HG03442 (cell line): ENCODE data around the gene SLC23A1.
A peak's percentile ranks its signal among the peaks of the same experiment; 100 is the strongest.
"Not testable (repeated sequence)": the region's sequence is repeated elsewhere in the genome, so short reads cannot be mapped to it uniquely, and the experiment has no call there.

Experiments used
- ATAC-seq: cut with Tn5 transposase; IDR thresholded peaks from one replicate; pipeline ENCODE4 v1.9.1; 2021; ENCODE audit warnings: mild to moderate bottlenecking, moderate library complexity; ENCODE audit not compliant: unreplicated experiment

SLC23A1 gene

GRCh38 chr5:139374909-139375308 lies 8.2 kb downstream of the SLC23A1 start:
- no peak for ATAC-seq

DNA sequence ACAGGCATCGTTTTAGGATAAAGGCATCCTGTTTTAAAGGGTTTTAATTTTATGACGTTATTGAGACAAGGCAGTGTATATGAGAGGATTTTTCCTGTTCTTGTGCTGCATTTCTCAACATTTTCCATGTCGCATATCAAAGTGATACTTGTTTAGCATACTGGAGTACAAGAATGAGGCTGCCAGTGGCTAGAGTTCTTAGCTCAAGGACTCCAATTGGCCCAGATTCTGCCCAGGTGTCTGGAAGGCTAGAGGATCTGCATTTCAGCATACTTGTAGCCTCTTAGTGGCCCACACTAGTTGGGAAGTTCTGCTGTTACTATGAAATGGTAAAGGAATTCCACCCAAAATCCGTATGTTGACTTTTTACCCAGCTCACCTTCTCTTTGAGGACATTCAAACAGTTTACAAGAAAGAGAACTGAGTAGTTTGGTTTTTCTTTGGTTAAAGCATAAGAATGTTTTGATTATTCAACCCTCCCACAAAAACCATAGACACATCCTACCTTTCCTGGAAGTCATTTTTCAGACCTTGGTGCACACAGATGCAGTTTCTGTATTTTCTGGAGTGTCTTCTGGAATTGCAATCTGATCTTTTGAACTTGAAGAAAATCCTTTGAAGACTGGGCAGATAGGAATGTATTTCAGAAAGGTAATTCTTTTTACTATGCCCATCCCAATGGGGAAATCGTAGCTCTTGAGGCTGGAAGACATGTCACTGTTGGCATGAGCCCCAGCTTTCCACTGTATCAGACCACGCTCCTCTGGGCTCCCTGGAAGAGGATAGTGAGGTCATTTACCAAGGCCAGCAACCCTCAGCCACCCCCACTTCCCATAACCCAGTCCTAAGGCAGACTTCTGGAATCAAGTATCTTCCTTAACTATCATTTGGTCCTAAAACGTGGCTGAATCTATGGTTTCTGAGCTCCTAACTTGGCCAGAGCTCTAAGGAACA lies 11.3 kb downstream of the SLC23A1 start:
- no peak for ATAC-seq

DNA sequence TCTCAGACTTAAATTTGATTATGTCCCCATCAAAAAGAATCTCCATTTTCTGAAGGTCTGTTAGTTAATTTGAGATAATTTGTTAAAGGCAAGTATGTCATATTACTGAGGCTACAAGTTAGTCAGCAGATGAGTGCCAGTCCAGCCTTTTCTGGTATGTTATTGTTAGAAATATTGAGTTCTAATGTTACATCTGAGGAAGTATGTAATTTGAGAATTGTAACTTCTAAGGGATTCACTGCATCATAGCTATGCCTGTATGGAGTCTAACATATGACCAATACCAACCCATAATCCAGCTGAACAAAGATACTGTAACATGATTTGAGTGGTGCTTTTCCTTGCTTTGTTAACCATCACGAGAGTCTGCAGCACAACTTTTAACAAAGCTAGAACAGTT lies 13.9 kb downstream of the SLC23A1 start:
- ATAC-seq, result no peak

DNA sequence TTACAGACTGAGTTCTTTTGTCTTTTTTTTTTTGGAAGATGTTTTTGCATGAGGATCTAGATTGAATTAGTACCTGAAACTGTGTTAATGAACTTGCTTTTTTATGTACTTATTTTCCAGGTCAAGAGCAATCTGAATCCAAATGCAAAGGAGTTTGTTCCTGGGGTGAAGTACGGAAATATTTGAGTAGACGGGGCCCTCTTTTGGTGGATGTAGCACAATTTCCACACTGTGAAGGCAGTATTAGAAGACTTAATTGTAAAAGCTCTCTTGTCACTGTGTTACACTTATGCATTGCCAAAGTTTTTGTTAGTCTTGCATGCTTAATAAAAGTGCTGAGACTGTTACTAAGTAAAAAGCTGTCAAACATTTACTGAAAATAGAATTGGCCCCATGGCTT lies 14.5 kb downstream of the SLC23A1 start:
- ATAC-seq, result no peak

DNA sequence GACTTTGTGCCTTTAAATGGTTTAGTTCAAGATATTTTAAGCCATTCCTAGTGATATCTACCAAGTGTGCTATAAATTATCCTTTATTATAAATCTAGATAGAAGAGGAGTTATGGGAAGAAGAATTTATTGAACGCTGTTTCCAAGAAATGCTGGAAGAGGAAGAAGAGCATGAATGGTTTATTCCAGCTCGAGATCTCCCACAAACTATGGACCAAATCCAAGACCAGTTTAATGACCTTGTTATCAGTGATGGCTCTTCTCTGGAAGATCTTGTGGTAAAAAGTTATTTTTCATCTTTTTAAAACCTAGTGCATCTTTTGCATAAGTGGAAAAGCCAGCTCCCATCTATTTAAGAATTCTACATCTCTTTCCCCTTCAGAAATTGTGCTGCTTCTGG lies 18.6 kb downstream of the SLC23A1 start:
- no peak for ATAC-seq

- ATAC-seq, result no peak
Measured at GRCh38 chr5:139363937-139364336, 19.2 kb downstream of the SLC23A1 start.

GRCh38 chr5:139361835-139362429 lies 21.2 kb downstream of the SLC23A1 start:
- ATAC-seq, result no peak

GRCh38 chr5:139360384-139360783 lies 22.7 kb downstream of the SLC23A1 start:
- no peak for ATAC-seq

DNA sequence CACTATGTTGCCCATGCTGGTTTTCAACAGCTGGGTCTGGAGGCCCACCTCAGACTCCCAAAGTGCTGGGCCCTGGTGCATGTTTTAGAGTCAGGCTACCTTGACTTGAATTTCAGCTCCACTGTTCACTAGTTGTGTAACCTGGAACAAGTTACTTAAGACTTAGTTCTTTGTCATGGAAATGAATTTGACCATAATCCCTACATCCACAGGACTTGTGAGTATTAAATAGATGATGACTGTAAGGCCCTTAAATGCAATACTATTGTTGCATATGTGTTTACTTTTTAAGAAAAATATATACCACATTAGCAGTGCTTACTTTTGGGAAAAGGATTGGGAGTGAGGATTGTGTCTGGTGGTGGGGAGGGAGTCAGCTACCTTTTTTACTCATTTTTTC lies 25.0 kb downstream of the SLC23A1 start:
- no peak for ATAC-seq

- ATAC-seq, result not testable (repeated sequence)
Measured at GRCh38 chr5:139355900-139356299, 27.2 kb downstream of the SLC23A1 start.

GRCh38 chr5:139354186-139354585 lies 28.9 kb downstream of the SLC23A1 start:
- no peak for ATAC-seq

- not testable (repeated sequence) for ATAC-seq
Measured at GRCh38 chr5:139347863-139348262, 35.2 kb downstream of the SLC23A1 start.

DNA sequence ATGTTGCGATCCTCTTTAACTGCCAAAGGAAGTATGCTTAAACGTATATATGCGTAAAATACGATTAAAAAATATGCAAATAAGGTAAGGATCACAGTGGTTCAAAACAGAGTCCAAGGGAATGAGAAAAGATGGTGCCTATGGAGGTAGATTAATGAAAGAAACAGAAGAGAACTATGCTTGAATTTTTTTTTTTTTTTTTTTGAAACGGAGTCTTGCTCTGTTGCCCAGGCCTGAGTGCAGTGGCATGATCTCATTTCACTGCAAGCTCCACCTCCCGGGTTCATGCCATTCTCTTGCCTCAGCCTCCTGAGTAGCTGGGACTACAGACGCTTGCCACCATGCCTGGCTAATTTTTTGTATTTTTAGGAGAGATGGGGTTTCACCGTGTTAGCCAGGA lies 37.7 kb downstream of the SLC23A1 start:
- not testable (repeated sequence) for ATAC-seq

- no peak for ATAC-seq
Measured at GRCh38 chr5:139344177-139344576, 38.9 kb downstream of the SLC23A1 start.

- no peak for ATAC-seq
Measured at GRCh38 chr5:139343476-139343875, 39.6 kb downstream of the SLC23A1 start.

GRCh38 chr5:139342423-139342723 lies 40.7 kb downstream of the SLC23A1 start:
- peak; percentile 30 for ATAC-seq

DNA sequence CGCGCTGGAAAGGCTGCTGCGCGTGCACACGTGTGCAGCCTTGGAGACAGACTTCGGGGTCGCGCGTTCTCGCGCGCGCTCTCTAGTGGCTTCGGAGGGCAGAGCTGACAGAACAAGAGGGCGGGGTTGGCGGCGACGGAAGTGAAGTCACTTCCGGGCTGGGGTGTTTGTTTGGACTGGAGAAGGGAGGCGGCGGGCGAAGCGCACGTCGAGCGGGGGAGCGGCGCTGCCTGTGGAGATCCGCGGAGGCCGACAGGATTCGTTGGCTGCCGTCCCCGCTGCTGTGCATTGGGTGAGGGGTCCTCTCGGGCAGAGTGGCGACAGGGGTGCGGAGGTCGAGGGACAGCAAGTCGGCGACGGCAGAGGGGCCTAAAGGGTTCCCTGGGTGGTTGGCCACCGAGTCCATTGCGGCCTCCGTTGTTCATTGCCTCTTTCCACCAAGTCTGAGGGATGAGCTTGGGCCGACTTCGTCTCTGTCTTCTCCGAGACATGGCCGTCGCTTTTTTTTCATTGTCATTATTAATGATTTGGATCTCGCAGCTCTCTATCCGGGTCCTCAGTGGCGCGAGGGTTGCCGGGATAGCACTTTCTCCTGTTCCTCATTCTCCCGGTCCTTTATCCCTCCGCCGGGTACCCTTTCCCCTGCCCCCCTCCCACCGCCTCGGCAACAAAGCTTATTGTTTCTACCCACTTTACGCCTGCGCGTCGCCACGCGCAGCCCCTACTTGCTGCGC lies 41.2 kb downstream of the SLC23A1 start, which contains the start of gene PAIP2:
Gene PAIP2 (plus strand): TSS at position 166 of the 734 bp plus-strand sequence. CDS start 21,931 bp downstream, outside the sequence.
- ATAC-seq, result peak; percentile 90

DNA sequence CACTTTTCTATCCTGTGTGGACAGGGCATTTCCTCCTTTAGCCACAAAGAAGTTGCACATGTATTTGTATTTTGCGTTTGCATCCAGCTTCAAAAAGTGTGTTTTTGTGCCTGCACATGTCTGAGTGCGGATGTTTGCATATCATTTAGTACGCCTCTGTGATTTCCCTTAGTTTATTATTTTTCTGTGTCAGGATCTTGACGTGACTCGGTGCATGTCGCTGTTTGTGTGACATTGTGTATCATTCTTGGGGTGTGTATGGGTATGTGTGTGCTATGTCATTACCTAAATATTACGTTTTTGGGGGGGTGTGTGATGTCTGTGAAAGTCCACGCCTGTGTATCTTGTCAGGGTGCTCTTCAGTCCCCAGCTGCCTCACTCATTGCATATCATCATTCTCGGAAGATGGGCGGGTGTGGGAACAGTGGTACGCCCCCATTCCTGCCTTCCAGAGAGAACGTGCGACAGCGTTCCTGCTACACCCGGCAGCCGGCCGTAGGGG lies 41.9 kb downstream of the SLC23A1 start:
- ATAC-seq, result no peak

- no peak for ATAC-seq
Measured at GRCh38 chr5:139340051-139340450, 43.0 kb downstream of the SLC23A1 start.

DNA sequence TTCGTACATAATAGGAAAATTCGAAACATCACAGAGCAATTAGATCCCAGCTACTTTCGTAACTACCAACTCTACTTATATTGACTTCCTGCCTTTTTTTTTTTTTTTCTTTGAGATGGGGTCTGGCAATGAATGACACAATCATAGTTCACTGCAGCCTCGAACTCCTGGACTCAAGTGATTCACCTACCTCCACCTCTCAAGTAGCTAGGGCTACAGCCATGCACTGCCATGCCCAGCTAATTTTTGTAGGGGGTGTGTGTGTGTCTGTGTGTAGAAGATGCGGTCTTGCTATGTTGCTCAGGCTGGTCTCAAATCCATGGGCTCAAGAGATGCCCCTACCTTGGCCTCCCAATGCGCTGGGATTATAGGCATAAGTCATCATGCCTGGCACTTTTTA lies 47.3 kb downstream of the SLC23A1 start:
- ATAC-seq, result no peak
